Hematopoietic multipotent progenitor cell treated with erythropoietin and hydrocortisone succinate and interleukin-3 and kit ligand, for 15 days (in vitro differentiated cells): ENCODE data around the gene NR4A3.
"Not testable (repeated sequence)": the region's sequence is repeated elsewhere in the genome, so short reads cannot be mapped to it uniquely, and the experiment has no call there.

Source experiments
- DNase-seq: peaks from one replicate; pipeline ENCODE4 v3.0.0-alpha.2; 2015; ENCODE audit warnings: low spot score

NR4A3 gene

GRCh38 chr9:99834474-99834873 is 12.8 kb downstream of the NR4A3 start:
- no peak for DNase-seq

GRCh38 chr9:99835142-99835541 is 13.5 kb downstream of the NR4A3 start:
- no peak for DNase-seq

- DNase-seq, result no peak
These were observed 13.9 kb downstream of the NR4A3 start for GRCh38 chr9:99835581-99835980.

- DNase-seq, result no peak
These were observed 18.4 kb downstream of the NR4A3 start for GRCh38 chr9:99840072-99840471.

- DNase-seq, result no peak
These were observed 23.4 kb downstream of the NR4A3 start for GRCh38 chr9:99845063-99845462.

GRCh38 chr9:99848447-99848846 is 26.8 kb downstream of the NR4A3 start:
- DNase-seq, result no peak

GRCh38 chr9:99850736-99851499 is 29.2 kb downstream of the NR4A3 start:
- DNase-seq, result no peak

GRCh38 chr9:99851500-99851822 is 29.8 kb downstream of the NR4A3 start:
- no peak for DNase-seq

GRCh38 chr9:99852617-99853016 is 30.9 kb downstream of the NR4A3 start:
- no peak for DNase-seq

- no peak for DNase-seq
These were observed 33.9 kb downstream of the NR4A3 start for GRCh38 chr9:99855467-99856176.

GRCh38 chr9:99857576-99857975 is 35.9 kb downstream of the NR4A3 start:
- DNase-seq, result not testable (repeated sequence)

- no peak for DNase-seq
These were observed 36.4 kb downstream of the NR4A3 start for GRCh38 chr9:99858087-99858486.

GRCh38 chr9:99859243-99859980 is 37.7 kb downstream of the NR4A3 start:
- DNase-seq, result no peak

- DNase-seq, result no peak
These were observed 38.6 kb downstream of the NR4A3 start for GRCh38 chr9:99860266-99860665.

GRCh38 chr9:99863955-99864354 is 42.3 kb downstream of the NR4A3 start:
- DNase-seq, result no peak

GRCh38 chr9:99866398-99866797 is 44.7 kb downstream of the NR4A3 start:
- DNase-seq, result no peak

GRCh38 chr9:99867536-99867935 is 45.9 kb downstream of the NR4A3 start:
- DNase-seq, result no peak

- no peak for DNase-seq
These were observed 46.3 kb downstream of the NR4A3 start for GRCh38 chr9:99867968-99868367.

GRCh38 chr9:99868845-99869244 is 47.2 kb downstream of the NR4A3 start:
- DNase-seq, result no peak

- DNase-seq, result no peak
These were observed 48.4 kb downstream of the NR4A3 start for GRCh38 chr9:99870126-99870525.

GRCh38 chr9:99873531-99873930 is 51.8 kb downstream of the NR4A3 start:
- no peak for DNase-seq

GRCh38 chr9:99873943-99874584 is 52.4 kb downstream of the NR4A3 start:
- no peak for DNase-seq

GRCh38 chr9:99876190-99876589 is 54.5 kb downstream of the NR4A3 start:
- no peak for DNase-seq
